ENCODE results near the gene RAB37.

The RAB37 gene, protein sequence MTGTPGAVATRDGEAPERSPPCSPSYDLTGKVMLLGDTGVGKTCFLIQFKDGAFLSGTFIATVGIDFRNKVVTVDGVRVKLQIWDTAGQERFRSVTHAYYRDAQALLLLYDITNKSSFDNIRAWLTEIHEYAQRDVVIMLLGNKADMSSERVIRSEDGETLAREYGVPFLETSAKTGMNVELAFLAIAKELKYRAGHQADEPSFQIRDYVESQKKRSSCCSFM

GRCh38 chr17:74736513-74737298 lies at the start of gene RAB37:
Gene RAB37 (plus strand): TSS chr17:74737256. CDS start chr17:74737273, 17 bp downstream.
- no peak for DNase-seq (ENCODE audit: low read depth)

DNA sequence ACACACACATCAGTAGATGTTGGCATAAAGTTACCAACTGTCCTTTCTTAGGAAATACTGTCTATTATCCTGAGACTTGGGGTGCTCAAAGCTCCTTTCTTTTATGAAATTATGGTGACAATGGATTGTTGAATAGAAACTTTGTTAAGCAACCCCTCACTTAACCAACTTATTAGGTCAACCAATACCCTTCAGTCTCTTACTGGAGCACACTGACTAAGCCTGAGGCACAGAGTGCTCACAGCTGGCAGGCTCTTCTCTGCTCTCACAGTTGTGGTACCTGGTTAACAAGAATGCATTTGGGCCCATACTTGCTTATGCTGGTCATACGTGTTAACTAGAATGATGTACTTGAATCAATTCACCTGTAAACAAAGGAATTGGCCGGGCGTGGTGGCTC lies 49.2 kb upstream of the RAB37 start:
- no peak for DNase-seq (ENCODE audit: low read depth)

- no peak for DNase-seq (ENCODE audit: low read depth)
Observed at GRCh38 chr17:74690409-74690825, 46.6 kb upstream of the RAB37 start.

GRCh38 chr17:74691151-74691550 lies 45.9 kb upstream of the RAB37 start:
- no peak for DNase-seq (ENCODE audit: low read depth)

- no peak for DNase-seq (ENCODE audit: low read depth)
Observed at GRCh38 chr17:74694081-74694480, 43.0 kb upstream of the RAB37 start.

DNA sequence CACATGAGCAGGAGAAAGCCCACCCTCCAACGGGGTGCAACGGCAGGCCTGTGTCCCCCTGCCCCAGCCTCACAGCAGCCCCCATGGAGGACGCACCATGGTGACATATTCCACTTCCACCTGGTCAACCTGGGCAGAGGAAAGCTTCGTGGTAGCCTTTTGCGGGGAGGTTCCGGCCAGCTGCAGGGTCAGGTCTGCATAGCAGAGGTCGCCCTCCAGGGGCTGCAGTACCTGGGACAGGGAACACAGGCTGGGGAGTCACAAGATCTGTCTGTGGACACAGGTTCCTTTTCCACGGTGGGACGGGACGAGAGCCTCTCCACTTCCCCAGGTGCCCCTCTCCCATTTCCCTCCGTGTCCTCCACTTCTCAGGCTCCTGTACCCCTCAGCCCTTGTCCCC lies 41.4 kb upstream of the RAB37 start:
- DNase-seq (ENCODE audit: low read depth) = no peak

DNA sequence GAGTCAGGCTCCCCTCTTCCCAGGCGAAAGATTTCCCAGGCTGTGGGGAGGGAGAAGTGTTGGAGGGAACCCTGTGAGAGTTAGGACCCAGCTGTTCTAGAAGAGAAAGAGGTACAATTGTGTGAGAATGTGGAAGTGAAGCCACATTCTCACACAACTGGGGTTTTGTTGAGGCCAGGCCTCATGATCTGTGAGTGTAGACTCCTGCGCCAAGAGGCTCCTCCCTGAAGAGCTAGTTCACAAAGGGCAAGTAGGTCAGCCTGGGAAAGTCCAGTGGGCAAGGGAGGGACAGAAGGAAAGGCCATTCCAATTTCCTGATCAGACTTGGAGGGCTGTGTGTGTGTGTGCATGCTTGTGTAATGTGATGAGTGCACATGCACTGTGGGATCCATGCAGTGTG lies 39.5 kb upstream of the RAB37 start:
- no peak for DNase-seq (ENCODE audit: low read depth)

DNA sequence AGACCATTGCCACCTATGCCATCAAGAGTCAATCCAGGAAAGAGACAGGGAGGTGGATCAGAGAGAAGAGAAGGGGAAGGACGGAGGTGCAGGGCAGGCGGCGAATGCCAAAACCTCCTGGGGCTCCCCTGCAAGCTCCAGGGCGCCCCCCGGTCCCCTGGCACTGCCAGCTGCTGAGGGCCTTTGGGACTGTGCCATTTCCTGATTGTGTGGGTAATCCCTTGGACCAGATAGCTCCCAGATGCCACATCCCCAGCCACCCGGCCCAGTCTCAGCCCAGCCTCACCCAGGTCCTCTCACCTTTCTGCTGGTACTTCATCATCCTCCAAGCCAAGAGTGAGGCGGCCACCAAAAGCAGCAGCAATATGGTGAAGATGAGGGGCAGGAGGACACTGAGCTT lies 39.0 kb upstream of the RAB37 start:
- no peak for DNase-seq (ENCODE audit: low read depth)

DNA sequence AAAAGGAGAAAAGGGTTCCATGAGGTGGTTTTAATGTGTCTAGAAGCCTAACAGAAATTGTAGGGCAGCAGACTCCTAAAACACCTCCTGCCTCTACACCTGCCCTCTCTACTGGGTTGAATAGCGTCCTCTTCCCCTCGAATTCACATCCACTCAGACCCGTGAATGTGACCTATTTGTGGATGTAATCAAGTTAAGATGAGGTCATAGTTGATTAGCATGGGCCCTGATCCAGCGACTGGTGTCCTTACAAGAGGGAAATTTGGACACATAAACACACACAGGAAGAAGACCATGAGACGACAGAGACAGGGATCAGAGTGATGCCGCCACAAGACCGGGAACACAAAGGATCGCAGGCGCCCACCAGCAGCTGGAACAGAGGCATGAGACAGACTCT lies 37.8 kb upstream of the RAB37 start:
- no peak for DNase-seq (ENCODE audit: low read depth)

- no peak for DNase-seq (ENCODE audit: low read depth)
Observed at GRCh38 chr17:74702116-74702871, 34.8 kb upstream of the RAB37 start.

- DNase-seq (ENCODE audit: low read depth) = no peak
Observed at GRCh38 chr17:74703311-74703710, 33.7 kb upstream of the RAB37 start.

- DNase-seq (ENCODE audit: low read depth) = no peak
Observed at GRCh38 chr17:74704544-74704943, 32.5 kb upstream of the RAB37 start.

DNA sequence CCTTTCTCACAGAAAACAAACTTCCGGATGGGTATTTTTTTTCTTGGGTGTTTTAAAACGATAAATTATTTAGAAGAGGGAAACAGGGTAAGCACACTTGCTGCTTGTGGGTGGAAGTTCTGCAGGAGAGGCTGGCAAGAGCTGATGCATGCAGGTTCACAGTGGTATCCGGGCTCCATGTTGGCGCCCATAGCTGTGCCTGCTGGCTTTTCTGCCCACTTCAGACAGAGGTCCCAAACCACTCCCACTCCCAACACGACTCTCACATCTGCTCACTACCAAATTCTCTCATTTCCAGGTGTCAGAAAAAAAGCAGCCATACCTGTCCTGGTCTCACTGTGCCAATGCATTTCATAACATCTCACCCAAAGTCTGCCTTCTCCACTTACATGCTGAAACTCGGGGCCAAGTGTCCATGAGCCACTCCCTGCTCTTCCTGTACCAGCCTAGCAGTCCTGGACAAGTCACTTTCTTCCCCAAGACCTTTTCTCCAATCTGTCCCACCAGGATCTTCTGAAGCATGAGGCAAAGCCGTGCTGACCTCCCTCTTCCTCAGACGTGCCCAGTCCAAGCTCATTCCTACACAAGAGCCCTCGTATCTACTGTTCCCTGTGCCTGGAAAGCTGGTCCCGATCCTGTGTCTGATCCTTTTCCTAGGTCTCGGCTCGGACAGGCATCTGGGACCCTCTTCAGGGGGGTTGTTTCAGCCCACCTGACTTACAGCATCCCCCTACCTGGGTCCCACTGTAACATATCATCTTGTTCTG lies 25.8 kb upstream of the RAB37 start:
- no peak for DNase-seq (ENCODE audit: low read depth)

GRCh38 chr17:74712301-74712700 lies 24.8 kb upstream of the RAB37 start:
- DNase-seq (ENCODE audit: low read depth) = no peak

DNA sequence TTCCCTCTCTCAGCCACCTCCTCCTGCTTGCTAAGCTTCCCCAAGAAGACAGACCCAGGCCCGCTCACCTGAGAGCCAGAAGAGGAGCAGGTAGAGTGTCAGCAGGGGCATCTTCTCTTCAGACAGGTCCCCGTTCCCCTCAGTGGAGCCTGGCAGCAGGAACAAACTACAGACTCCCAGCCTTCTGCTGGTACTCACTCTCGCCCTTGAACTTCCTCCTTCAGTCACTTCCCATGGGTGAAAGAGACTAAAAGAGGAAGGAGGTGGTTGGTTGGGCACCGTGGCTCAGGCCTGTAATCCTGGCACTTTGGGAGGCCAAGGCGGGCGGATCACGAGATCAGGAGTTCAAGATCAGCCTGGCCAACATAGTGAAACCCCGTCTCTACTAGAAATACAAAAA lies 24.3 kb upstream of the RAB37 start, which contains the start of gene CD300LF:
CD300LF (minus strand) TSS at position 168 of the 400 bp plus-strand sequence; CDS start at position 111, 57 bp downstream.
- DNase-seq (ENCODE audit: low read depth) = no peak

DNA sequence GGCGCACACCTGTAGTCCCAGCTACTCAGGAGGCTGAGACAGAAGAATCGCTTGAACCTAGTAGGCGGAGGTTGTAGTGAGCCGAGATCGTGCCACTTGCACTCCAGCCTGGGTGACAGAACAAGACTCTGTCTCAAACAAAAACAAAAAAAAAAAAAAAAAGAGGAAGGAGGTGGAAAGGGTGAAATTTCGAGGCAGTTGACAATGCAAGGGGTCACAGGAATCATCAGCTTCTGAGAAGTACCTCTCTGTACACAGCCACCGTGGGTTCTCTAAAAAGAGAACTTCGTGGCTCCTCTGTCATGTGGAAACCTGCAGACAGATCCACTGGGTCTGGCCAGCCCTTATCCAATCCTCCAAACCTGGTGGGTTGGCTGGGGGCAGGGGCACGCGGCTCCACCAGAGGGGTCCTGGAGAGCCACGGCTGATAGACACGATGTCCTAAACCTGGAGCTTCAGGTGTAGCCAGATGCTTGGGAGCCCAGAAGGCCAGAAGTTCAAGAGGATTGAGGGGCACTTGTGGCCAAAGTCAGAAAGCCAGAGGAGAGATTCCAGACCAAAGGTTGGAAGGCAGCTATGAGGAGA lies 23.8 kb upstream of the RAB37 start:
- no peak for DNase-seq (ENCODE audit: low read depth)

DNA sequence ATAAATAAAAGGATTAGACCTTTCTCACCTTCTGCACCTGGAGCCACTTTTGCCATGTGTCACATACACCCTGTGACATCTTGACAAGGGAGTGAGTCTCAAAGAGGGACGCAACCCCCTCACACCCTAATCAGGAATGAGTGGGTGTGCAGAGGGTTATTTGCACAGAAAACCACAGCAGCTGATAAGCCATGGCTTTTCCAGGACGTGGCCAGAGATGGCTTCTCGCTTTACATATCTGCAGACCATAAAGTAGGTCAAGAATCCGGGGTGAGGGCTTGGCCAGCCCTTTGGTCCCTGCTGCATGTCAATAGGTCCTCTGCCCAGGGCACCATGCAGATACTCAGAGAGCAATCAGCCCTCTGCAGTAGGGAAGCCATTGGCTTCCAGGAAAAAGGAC lies 21.9 kb upstream of the RAB37 start:
- DNase-seq (ENCODE audit: low read depth) = no peak

DNA sequence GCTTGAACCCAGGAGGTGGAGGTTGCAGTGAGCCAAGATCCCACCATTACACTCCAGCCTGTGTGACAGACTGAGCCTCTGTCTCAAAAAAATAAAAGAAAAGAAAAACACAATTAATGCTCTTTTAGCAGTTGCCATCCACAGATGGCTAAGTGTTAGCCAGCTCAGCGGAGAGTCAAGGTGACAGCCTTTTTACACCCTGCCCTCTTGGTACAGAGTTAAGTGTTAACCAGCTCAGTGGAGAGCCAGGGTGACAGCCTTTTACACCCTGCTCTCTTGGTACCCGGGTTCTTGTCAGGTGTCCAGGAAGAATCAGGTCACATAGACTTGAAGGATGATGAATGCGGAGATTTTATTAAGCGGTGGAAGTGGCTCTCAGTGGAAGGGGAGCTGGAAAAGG lies 16.6 kb upstream of the RAB37 start:
- no peak for DNase-seq (ENCODE audit: low read depth)

GRCh38 chr17:74722782-74723181 lies 14.3 kb upstream of the RAB37 start:
- no peak for DNase-seq (ENCODE audit: low read depth)

DNA sequence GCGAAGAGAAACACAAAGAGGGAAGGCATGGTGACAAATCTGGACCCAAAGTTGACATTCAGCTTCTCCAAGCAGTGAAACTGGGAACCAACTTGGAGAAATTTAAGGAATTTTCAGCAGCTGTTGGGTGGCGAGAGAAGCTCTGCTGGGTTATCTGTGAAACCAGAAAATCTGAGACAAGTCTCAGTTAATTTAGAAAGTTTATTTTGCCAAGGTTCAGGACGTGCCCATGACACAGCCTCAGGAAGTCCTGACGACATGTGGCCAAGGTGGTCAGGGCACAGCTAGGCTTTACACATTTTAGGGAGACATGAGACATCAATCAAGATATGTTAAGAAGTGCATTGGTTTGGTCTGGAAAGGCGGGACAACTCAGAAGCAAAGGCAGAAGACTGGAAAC lies 13.2 kb upstream of the RAB37 start:
- no peak for DNase-seq (ENCODE audit: low read depth)

GRCh38 chr17:74725111-74725510 lies 11.9 kb upstream of the RAB37 start:
- DNase-seq (ENCODE audit: low read depth) = no peak

Data from activated gamma-delta T cell treated with anti-CD3 and anti-CD28 coated beads, Interleukin-2, amount 50 U/mL, for 16 hours (primary cell).